Gastrocnemius medialis (tissue), 4 donors: ENCODE measurements around the gene CMIP. TPM values are rescaled to one million over a fixed set of nuclear protein-coding genes. Genes with fewer than 3 reads are reported as not detected.
A peak's percentile ranks its signal among the peaks of the same experiment; 100 is the strongest.

Source experiments
- ATAC-seq, 2 donors: fragments of 150-250 bp; one replicate each; pipeline ENCODE4 v1.9.1; 2016
- DNase-seq, 2 donors: peaks; one replicate each; pipeline ENCODE4 v3.0.0-alpha.2; 2019
- H3K27ac ChIP-seq, 4 donors: fragments of 200-600 bp; sonication (generic); 1 replicate in 1 of 4; 2 replicates in 3 of 4; pipeline ENCODE4 v1.5.1; 2016 to 2018; ENCODE audit warnings: mild to moderate bottlenecking in 2 of 4, moderate library complexity in 1 of 4
- H3K27me3 ChIP-seq, 3 donors: fragments of 200-600 bp; sonication (generic) in 2 of 3; 1 replicate in 1 of 3; 2 replicates in 2 of 3; pipeline versions ENCODE4 v1.5.1 to v1.6.0; 2016 to 2019; ENCODE audit warnings: mild to moderate bottlenecking in 1 of 3, moderate library complexity in 1 of 3
- H3K36me3 ChIP-seq, 2 donors: fragments of 200-600 bp; sonication (generic) in 1 of 2; one replicate each; pipeline ENCODE4 v1.5.1; 2017 to 2018
- H3K4me1 ChIP-seq, 2 donors: fragments of 200-600 bp; sonication (generic) in 1 of 2; one replicate each; pipeline ENCODE4 v1.5.1; 2016 to 2017; ENCODE audit warnings: mild to moderate bottlenecking in 2 of 2
- H3K4me3 ChIP-seq, 4 donors: fragments of 200-600 bp; sonication (generic) in 3 of 4; 1 replicate in 1 of 4; 2 replicates in 3 of 4; pipeline ENCODE4 v1.5.1; 2016 to 2019; ENCODE audit warnings: mild to moderate bottlenecking in 2 of 4
- H3K9me3 ChIP-seq, 3 donors: fragments of 200-600 bp; sonication (generic) in 2 of 3; 1 replicate in 1 of 3; 2 replicates in 2 of 3; pipeline ENCODE4 v1.5.1; 2016 to 2019
- CTCF ChIP-seq, 5 experiments: fragments of 450-650 bp in 3 of 5; fragments of 200-600 bp in 2 of 5; sonication (generic) in 2 of 5; IDR thresholded peaks in 4 of 5; conservative IDR thresholded peaks in 1 of 5; 1 replicate in 4 of 5; 2 replicates in 1 of 5; pipeline ENCODE4 v1.5.1; 2016 to 2019; ENCODE audit warnings: antibody characterized with exemption in 5 of 5, mild to moderate bottlenecking in 3 of 5, moderate library complexity in 3 of 5
- POLR2A ChIP-seq, 2 donors: fragments of 450-650 bp; IDR thresholded peaks; one replicate each; pipeline ENCODE4 v1.6.1; 2017; ENCODE audit warnings: antibody characterized with exemption in 2 of 2, mild to moderate bottlenecking in 2 of 2, moderate library complexity in 2 of 2
- in situ Hi-C, 4 donors: fragments of 200-750 bp; cut with MboI; loops; one replicate each; pipeline versions ENCODE4 v1.15.0 to v1.8.0; 2017; ENCODE audit warnings: low sequenced_read_pairs in 4 of 4
- intact Hi-C: fragments of 100-400 bp; cut with DNase I; formaldehyde crosslinking; loops from one replicate; pipeline ENCODE4 v1.15.1; 2023; ENCODE audit warnings: low total_unique reads
- total RNA-seq, 4 donors: library from RNA; depleted of rRNA; stranded (reverse); fragments of >200 nt; gene quantifications; one replicate each; pipeline versions ENCODE4 v1.1.0 to v1.2.3, GENCODE V29; 2016

CMIP gene
- total RNA-seq, 4 donors from 2014 or later = 0.90 to 5.1 (median 2.7) TPM

GRCh38 chr16:81494434-81494806, 49.8 kb downstream of the CMIP start:
- peak overlapping the region; percentile 33 to 65 (median 48) for H3K27ac ChIP-seq
- intact Hi-C loops = no loop called here
- H3K4me1 ChIP-seq = peaks cover 0 to 3% of the 10 kb centered on the region in 2 donors
- ATAC-seq = no peak
- H3K36me3 ChIP-seq = no peaks in the 10 kb centered on the region
- TF ChIP-seq CTCF (IDR thresholded peaks at IDR 0.05 in 4 of 5, conservative IDR thresholded peaks at IDR 0.05 in 1 of 5) (no peak), POLR2A (IDR thresholded peaks at IDR 0.05) (no peak)
- H3K4me3 ChIP-seq = no peak overlapping the region
- no peaks in the 10 kb centered on the region for H3K27me3 ChIP-seq
- H3K9me3 ChIP-seq = no peaks in the 10 kb centered on the region
- no peak for DNase-seq
- in situ Hi-C loops = no loop called here

- no peak for DNase-seq
- H3K4me3 ChIP-seq = no peak overlapping the region
These were observed 50.3 kb downstream of the CMIP start for GRCh38 chr16:81494888-81495287.

GRCh38 chr16:81495321-81496234, 51.0 kb downstream of the CMIP start:
- peak in 1 of 5 experiments; percentile 13 for TF ChIP-seq CTCF (IDR thresholded peaks at IDR 0.05 in 4 of 5, conservative IDR thresholded peaks at IDR 0.05 in 1 of 5)
- TF ChIP-seq POLR2A (IDR thresholded peaks at IDR 0.05) = no peak
- in situ Hi-C loops (no loop called here), intact Hi-C loops (no loop called here)
- Histone ChIP-seq H3K4me1 (peaks cover 0 to 3% of the 10 kb centered on the region in 2 donors), H3K4me3 (no peak overlapping the region), H3K27me3 (no peaks in the 10 kb centered on the region), H3K36me3 (no peaks in the 10 kb centered on the region), H3K27ac (peak overlapping the region in 3 of 4 donors; percentile 18 to 65 (median 54)), H3K9me3 (no peaks in the 10 kb centered on the region)
- ATAC-seq (no peak), DNase-seq (peak; percentile 19 to 30)

More at GRCh38 chr16:81494888-81495287, 50.3 kb downstream of the CMIP start:
- TF ChIP-seq POLR2A (IDR thresholded peaks at IDR 0.05) = no peak
- TF ChIP-seq CTCF (IDR thresholded peaks at IDR 0.05 in 4 of 5, conservative IDR thresholded peaks at IDR 0.05 in 1 of 5) = no peak
- Histone ChIP-seq H3K27ac (peak overlapping the region in 3 of 4 donors; percentile 18 to 65 (median 54)), H3K36me3 (no peaks in the 10 kb centered on the region), H3K9me3 (no peaks in the 10 kb centered on the region), H3K27me3 (no peaks in the 10 kb centered on the region), H3K4me1 (peaks cover 0 to 3% of the 10 kb centered on the region in 2 donors)
- intact Hi-C loops (no loop called here), in situ Hi-C loops (no loop called here)
- no peak for ATAC-seq

GRCh38 chr16:81496321-81496720, 51.7 kb downstream of the CMIP start:
- no peaks in the 10 kb centered on the region for H3K36me3 ChIP-seq
- no peaks in the 10 kb centered on the region for H3K27me3 ChIP-seq
- in situ Hi-C loops = no loop called here
- intact Hi-C loops = no loop called here
- no peak for ATAC-seq
- TF ChIP-seq POLR2A (IDR thresholded peaks at IDR 0.05) = no peak
- no peak for TF ChIP-seq CTCF (IDR thresholded peaks at IDR 0.05 in 4 of 5, conservative IDR thresholded peaks at IDR 0.05 in 1 of 5)
- no peak overlapping the region for H3K27ac ChIP-seq
- no peaks in the 10 kb centered on the region for H3K9me3 ChIP-seq
- no peak for DNase-seq
- H3K4me3 ChIP-seq = no peak overlapping the region
- H3K4me1 ChIP-seq = peaks cover 0 to 3% of the 10 kb centered on the region in 2 donors
